A549 (cell line): ENCODE results near the gene MKRN1. TPM values are rescaled to one million over a fixed set of nuclear protein-coding genes. Genes with fewer than 3 reads are reported as not detected.

Experiments used
- ATAC-seq, 2 experiments: fragments of 200-7000 bp in 1 of 2; fragments of >200 bp in 1 of 2; cut with Nextera tagmentation in 1 of 2; cut with Tn5 transposase in 1 of 2; 3 replicates each; pipeline versions ENCODE4 v1.8.0 to v1.9.1; 2018 to 2020; ENCODE audit warnings: mild to moderate bottlenecking in 1 of 2, moderate library complexity in 1 of 2
- CTCF ChIA-PET: fragments of 300-600 bp; sonication (Branson Sonifier 250); formaldehyde crosslinking; extraction: SDS; loops from one replicate; lab custom pipeline; 2021; ENCODE audit warnings: antibody characterized with exemption, inconsistent platforms; lab: Yijun Ruan, JAX
- POLR2A ChIA-PET: fragments of 350-600 bp; formaldehyde crosslinking; extraction: SDS; loops from one replicate; lab custom pipeline; 2021; ENCODE audit warnings: antibody characterized with exemption, inconsistent platforms; lab: Yijun Ruan, JAX
- DNase-seq, 2 experiments: peaks; one replicate each; pipeline versions ENCODE4 v3.0.0 to v3.0.0-alpha.2; 2011 to 2016; ENCODE audit warnings: low read depth in 1 of 2, low spot score in 1 of 2
- FAIRE-seq: peaks from 2 replicates; lab custom pipeline; 2011; peaks lifted over from hg19 to GRCh38; lab: Jason Lieb, UNC
- H3K27ac ChIP-seq, 2 experiments: fragments of >200 bp; sonication (Bioruptor Twin); formaldehyde crosslinking; 3 replicates each; pipeline ENCODE4 v1.5.1; 2016 to 2017
- H3K4me1 ChIP-seq: fragments of >200 bp; sonication (Bioruptor Twin); formaldehyde crosslinking; 3 replicates; pipeline ENCODE4 v1.6.1; 2016
- H3K4me2 ChIP-seq: fragments of >200 bp; sonication (Bioruptor Twin); formaldehyde crosslinking; 3 replicates; pipeline ENCODE4 v1.6.1; 2016
- H3K4me3 ChIP-seq: fragments of >200 bp; sonication (Bioruptor Twin); formaldehyde crosslinking; 3 replicates; pipeline ENCODE4 v1.5.1; 2016
- H3K9me3 ChIP-seq: fragments of >200 bp; sonication (Bioruptor Twin); formaldehyde crosslinking; 3 replicates; pipeline ENCODE4 v1.6.1; 2016
- ATOH8 ChIP-seq: fragments of 250-450 bp; sonication (Bioruptor Pico); IDR thresholded peaks from 2 replicates; pipeline ENCODE4 v1.5.0; 2020; ENCODE audit warnings: low read depth, mild to moderate bottlenecking, moderate library complexity
- BHLHE40 ChIP-seq: IDR thresholded peaks from 2 replicates; pipeline ENCODE4 v1.6.1; 2012; ENCODE audit warnings: low read depth, low read length, inconsistent platforms
- CBX8 ChIP-seq: fragments of 200-600 bp; sonication (generic); IDR thresholded peaks from 2 replicates; pipeline ENCODE4 v1.6.1; 2016
- CHD2 ChIP-seq: fragments of 150-350 bp; IDR thresholded peaks from 2 replicates; pipeline ENCODE4 v1.6.1; 2014; ENCODE audit warnings: low read length; ENCODE audit not compliant: partially characterized antibody
- CHD4 ChIP-seq: fragments of 200-600 bp; sonication (generic); IDR thresholded peaks from 2 replicates; pipeline ENCODE4 v1.6.1; 2016; ENCODE audit warnings: antibody characterized with exemption, mild to moderate bottlenecking, borderline replicate concordance
- CTCF ChIP-seq: fragments of >200 bp; sonication (Bioruptor Twin); formaldehyde crosslinking; IDR thresholded peaks from 3 replicates; pipeline ENCODE4 v1.5.1; 2016
- ELK1 ChIP-seq: fragments of 150-350 bp; IDR thresholded peaks from 2 replicates; pipeline ENCODE4 v1.6.1; 2014; ENCODE audit warnings: low read depth, mild to moderate bottlenecking, low read length
- ESRRA ChIP-seq: fragments of 150-350 bp; IDR thresholded peaks from 2 replicates; pipeline ENCODE4 v1.6.1; 2014; ENCODE audit warnings: mild to moderate bottlenecking, low read length, borderline replicate concordance
- FOSB ChIP-seq: fragments of 250-450 bp; sonication (Bioruptor Pico); IDR thresholded peaks from 2 replicates; pipeline ENCODE4 v1.5.0; 2020; ENCODE audit warnings: mild to moderate bottlenecking, moderate library complexity
- FOSL2 ChIP-seq, 2 experiments: fragments of 450-650 bp in 1 of 2; fragments of >200 bp in 1 of 2; sonication (Bioruptor Twin) in 1 of 2; formaldehyde crosslinking; IDR thresholded peaks; 2 replicates each; pipeline versions ENCODE4 v1.5.0 to v1.6.1; 2016 to 2020; ENCODE audit warnings: mild to moderate bottlenecking in 1 of 2, moderate library complexity in 1 of 2
- HDAC2 ChIP-seq: fragments of 200-600 bp; sonication (generic); IDR thresholded peaks from 2 replicates; pipeline ENCODE4 v1.6.1; 2016
- HES2 ChIP-seq: fragments of >200 bp; sonication (Bioruptor Twin); formaldehyde crosslinking; IDR thresholded peaks from 2 replicates; pipeline ENCODE4 v1.6.1; 2016
- HOXB13 ChIP-seq: fragments of 250-450 bp; sonication (Bioruptor Pico); IDR thresholded peaks from 2 replicates; pipeline ENCODE4 v1.5.0; 2020; ENCODE audit warnings: low read depth, mild to moderate bottlenecking, moderate library complexity
- HOXB5 ChIP-seq: fragments of 250-450 bp; sonication (Bioruptor Pico); IDR thresholded peaks from 2 replicates; pipeline ENCODE4 v1.5.0; 2020; ENCODE audit warnings: mild to moderate bottlenecking, moderate library complexity
- KDM5A ChIP-seq: fragments of 200-600 bp; sonication (generic); IDR thresholded peaks from 2 replicates; pipeline ENCODE4 v1.6.1; 2016; ENCODE audit warnings: antibody characterized with exemption, mild to moderate bottlenecking
- MAFK ChIP-seq: fragments of 450-650 bp; IDR thresholded peaks from 2 replicates; pipeline ENCODE4 v1.6.1; 2014; ENCODE audit not compliant: partially characterized antibody
- MAZ ChIP-seq: fragments of 150-350 bp; IDR thresholded peaks from 2 replicates; pipeline ENCODE4 v1.6.1; 2014; ENCODE audit warnings: antibody characterized with exemption, low read depth, low read length, borderline replicate concordance
- NFE2L2 ChIP-seq: fragments of 150-350 bp; conservative IDR thresholded peaks from 2 replicates; pipeline ENCODE4 v1.6.1; 2014; ENCODE audit warnings: low read length
- NR3C1 ChIP-seq: fragments of >200 bp; sonication (Bioruptor Twin); formaldehyde crosslinking; IDR thresholded peaks from 3 replicates; pipeline ENCODE4 v1.6.1; 2017
- PHF8 ChIP-seq: fragments of 200-600 bp; sonication (generic); IDR thresholded peaks from 2 replicates; pipeline ENCODE4 v1.6.1; 2016; ENCODE audit warnings: low read depth, mild to moderate bottlenecking, antibody characterized with exemption, moderate library complexity, borderline replicate concordance
- POLR2AphosphoS2 ChIP-seq: conservative IDR thresholded peaks from 2 replicates; pipeline ENCODE4 v1.6.1; 2012; ENCODE audit warnings: low read length, improper control_type of control experiment, inconsistent platforms
- RAD21 ChIP-seq, 2 experiments: fragments of >200 bp in 1 of 2; sonication (Bioruptor Twin) in 1 of 2; formaldehyde crosslinking in 1 of 2; IDR thresholded peaks in 1 of 2; conservative IDR thresholded peaks in 1 of 2; 2 replicates in 1 of 2; 3 replicates in 1 of 2; pipeline ENCODE4 v1.6.1; 2012 to 2018; ENCODE audit warnings: inconsistent platforms in 1 of 2
- RARB ChIP-seq: fragments of 250-450 bp; sonication (Bioruptor Pico); IDR thresholded peaks from 2 replicates; pipeline ENCODE4 v1.8.0; 2021; ENCODE audit warnings: mild to moderate bottlenecking, moderate library complexity
- REST ChIP-seq: fragments of 200-600 bp; sonication (generic); IDR thresholded peaks from 2 replicates; pipeline ENCODE4 v1.6.1; 2016; ENCODE audit warnings: antibody characterized with exemption, mild to moderate bottlenecking, moderate library complexity
- RFX5 ChIP-seq: fragments of 450-650 bp; IDR thresholded peaks from 2 replicates; pipeline ENCODE4 v1.7.1; 2014; ENCODE audit warnings: antibody characterized with exemption, mild to moderate bottlenecking, moderate library complexity
- SMC3 ChIP-seq: fragments of >200 bp; sonication (Bioruptor Twin); formaldehyde crosslinking; IDR thresholded peaks from 3 replicates; pipeline ENCODE4 v1.6.1; 2018; ENCODE audit warnings: inconsistent platforms
- SREBF2 ChIP-seq: fragments of 450-650 bp; IDR thresholded peaks from 2 replicates; pipeline ENCODE4 v1.6.1; 2014; ENCODE audit warnings: mild to moderate bottlenecking, moderate library complexity
- USF2 ChIP-seq: fragments of 450-650 bp; IDR thresholded peaks from 2 replicates; pipeline ENCODE4 v1.6.1; 2014; ENCODE audit warnings: antibody characterized with exemption
- ZC3H11A ChIP-seq: fragments of 450-650 bp; IDR thresholded peaks from 2 replicates; pipeline ENCODE4 v1.6.1; 2014; ENCODE audit warnings: antibody characterized with exemption, mild to moderate bottlenecking
- ZNF302 ChIP-seq: fragments of 250-450 bp; sonication (Bioruptor Pico); IDR thresholded peaks from 2 replicates; pipeline ENCODE4 v1.9.0; 2021; ENCODE audit warnings: inconsistent platforms, mild to moderate bottlenecking, moderate library complexity
- WGBS: methylation state at CpG from one replicate; pipeline ENCODE4 v1.1.6; 2017; ENCODE audit errors: missing lambda C conversion rate; 5-methylcytosine and 5-hydroxymethylcytosine counted together
- polyA plus RNA-seq, 4 experiments: library from polyadenylated mRNA; depleted of rRNA in 3 of 4; stranded (reverse); fragments of >200 nt; fragmentation: RNase III in 1 of 4; extraction: RNeasy Plus Mini Kit Qiagen cat#74134 plus additional on column Dnase treatment in 1 of 4; gene quantifications; 2 replicates in 3 of 4; 3 replicates in 1 of 4; pipeline ENCODE4 v1.2.3, GENCODE V29; 2011 to 2017

The MKRN1 gene
- polyA plus RNA-seq, 2 of the 4 experiments (the other 2 are of a cell fraction): 53.2 to 68.8 TPM

GRCh38 chr7:140463111-140463510 lies 16.2 kb downstream of the MKRN1 start:
- H3K4me2 ChIP-seq: no peak overlapping the region
- DNase-seq (no peak), ATAC-seq (no peak), FAIRE-seq (no peak)
- ChIA-PET CTCF (interaction anchor here (1.0 to 1.5 kb wide), 3 partner anchors 9 to 13 kb away, joined by 3 to 4 read pairs (median 4); no protein-coding TSS in a partner anchor), POLR2A (no interaction called here)
- WGBS: 92% methylated on average over 2 of the region's 2 CpGs
- TF ChIP-seq MAFK (no peak), REST (no peak), ATOH8 (no peak), HDAC2 (no peak), BHLHE40 (no peak), FOSL2 (IDR thresholded peaks at IDR 0.05) (no peak), FOSL2 (CRISPR knock-in tag; IDR thresholded peaks at IDR 0.05) (no peak), RFX5 (no peak), CHD4 (no peak), CTCF (no peak), MAZ (no peak), PHF8 (no peak), CBX8 (no peak), KDM5A (no peak), HOXB5 (CRISPR knock-in tag) (no peak), RARB (no peak), NR3C1 (no peak), HOXB13 (CRISPR knock-in tag) (no peak), RAD21 (conservative IDR thresholded peaks at IDR 0.05 in 1 of 2, IDR thresholded peaks at IDR 0.05 in 1 of 2) (no peak), HES2 (no peak), SREBF2 (no peak)
- no peak overlapping the region for H3K27ac ChIP-seq
- H3K4me3 ChIP-seq: no peak overlapping the region
- H3K9me3 ChIP-seq: no peaks in the 10 kb centered on the region
- no peaks in the 10 kb centered on the region for H3K4me1 ChIP-seq

- ATAC-seq: no peak
- Histone ChIP-seq H3K4me1 (no peaks in the 10 kb centered on the region), H3K27ac (no peak overlapping the region), H3K4me3 (no peak overlapping the region), H3K9me3 (no peaks in the 10 kb centered on the region), H3K4me2 (no peak overlapping the region)
- ChIA-PET CTCF (interaction anchor here (1.6 kb wide), 1 partner anchor 17 kb away, joined by 4 read pairs; no protein-coding TSS in a partner anchor), POLR2A (no interaction called here)
- DNase-seq: no peak
- no peak for FAIRE-seq
- 94% methylated on average over 8 of the region's 8 CpGs for whole genome bisulfite sequencing
- TF ChIP-seq FOSL2 (IDR thresholded peaks at IDR 0.05) (no peak), FOSL2 (CRISPR knock-in tag; IDR thresholded peaks at IDR 0.05) (no peak), RFX5 (no peak), NFE2L2 (no peak), CHD2 (no peak), ATOH8 (no peak), NR3C1 (no peak), ZC3H11A (no peak), POLR2AphosphoS2 (no peak), ESRRA (no peak), ZNF302 (no peak), ELK1 (no peak), SMC3 (no peak), FOSB (no peak), USF2 (no peak)
Observed at GRCh38 chr7:140458916-140459315, 20.4 kb downstream of the MKRN1 start.
